H9 (cell line): ENCODE results near the gene DAZAP1. TPM values are rescaled to one million over a fixed set of nuclear protein-coding genes. Genes with fewer than 3 reads are reported as not detected.

Experiments used
- DNase-seq: peaks from one replicate; pipeline ENCODE4 v3.0.0-alpha.2; 2017
- H2AFZ ChIP-seq: one replicate; pipeline ENCODE4 v1.6.1; 2013; ENCODE audit warnings: mild to moderate bottlenecking, low read length, control low read depth, moderate library complexity
- H2AK5ac ChIP-seq: 2 replicates; pipeline ENCODE4 v1.6.1; 2013; ENCODE audit warnings: low read length, control low read depth, mixed read lengths; ENCODE audit not compliant: insufficient read length
- H2BK120ac ChIP-seq: one replicate; pipeline ENCODE4 v1.6.1; 2013; ENCODE audit warnings: low read depth, mild to moderate bottlenecking, low read length, control low read depth, inconsistent platforms; ENCODE audit not compliant: poor library complexity, severe bottlenecking
- H2BK12ac ChIP-seq: 2 replicates; pipeline ENCODE4 v1.6.1; 2013; ENCODE audit warnings: low read length, control low read depth, mixed read lengths, low read depth; ENCODE audit not compliant: insufficient read length
- H2BK15ac ChIP-seq: 2 replicates; pipeline ENCODE4 v1.6.1; 2013; ENCODE audit warnings: low read depth, low read length, control low read depth
- H2BK20ac ChIP-seq: one replicate; pipeline ENCODE4 v1.6.1; 2013; ENCODE audit warnings: low read depth, mild to moderate bottlenecking, low read length, control low read depth, inconsistent platforms; ENCODE audit not compliant: poor library complexity, severe bottlenecking
- H2BK5ac ChIP-seq: 2 replicates; pipeline ENCODE4 v1.6.1; 2013; ENCODE audit warnings: low read length, control low read depth, mixed read lengths; ENCODE audit not compliant: insufficient read length
- H3K14ac ChIP-seq: 2 replicates; pipeline ENCODE4 v1.6.1; 2013; ENCODE audit warnings: low read length, control low read depth; ENCODE audit not compliant: insufficient read depth
- H3K18ac ChIP-seq: 2 replicates; pipeline ENCODE4 v1.6.1; 2013; ENCODE audit warnings: low read depth, mild to moderate bottlenecking, mixed read lengths, low read length, control low read depth; ENCODE audit not compliant: insufficient read length
- H3K23ac ChIP-seq: 2 replicates; pipeline ENCODE4 v1.6.1; 2013; ENCODE audit warnings: low read length, control low read depth, mixed read lengths, low read depth; ENCODE audit not compliant: insufficient read length
- H3K23me2 ChIP-seq: 2 replicates; pipeline ENCODE4 v1.6.1; 2013; ENCODE audit warnings: low read depth, mild to moderate bottlenecking, mixed read lengths, low read length, control low read depth; ENCODE audit not compliant: insufficient read length, poor library complexity, severe bottlenecking
- H3K27ac ChIP-seq: 2 replicates; pipeline ENCODE4 v1.5.1; 2013; ENCODE audit warnings: low read length, control low read depth, mixed read lengths, low read depth; ENCODE audit not compliant: insufficient read length
- H3K27me3 ChIP-seq: 2 replicates; pipeline ENCODE4 v1.6.1; 2013; ENCODE audit warnings: low read length, control low read depth, inconsistent platforms; ENCODE audit not compliant: insufficient read depth
- H3K4ac ChIP-seq: 2 replicates; pipeline ENCODE4 v1.6.1; 2013; ENCODE audit warnings: low read depth, mild to moderate bottlenecking, control low read depth, inconsistent platforms, low read length, moderate library complexity
- H3K4me1 ChIP-seq: 2 replicates; pipeline ENCODE4 v1.6.1; 2013; ENCODE audit warnings: low read length, control low read depth, inconsistent platforms; ENCODE audit not compliant: insufficient read depth
- H3K4me2 ChIP-seq: 2 replicates; pipeline ENCODE4 v1.6.1; 2013; ENCODE audit warnings: low read length, control low read depth, mixed read lengths; ENCODE audit not compliant: insufficient read length, insufficient read depth
- H3K56ac ChIP-seq: 2 replicates; pipeline ENCODE4 v1.6.1; 2013; ENCODE audit warnings: low read depth, mild to moderate bottlenecking, mixed read lengths, low read length, control low read depth; ENCODE audit not compliant: insufficient read length
- H3K79me1 ChIP-seq: 2 replicates; pipeline ENCODE4 v1.6.1; 2013; ENCODE audit warnings: low read depth, mild to moderate bottlenecking, moderate library complexity, low read length, control low read depth, inconsistent platforms; ENCODE audit not compliant: insufficient read depth, poor library complexity, severe bottlenecking
- H3K79me2 ChIP-seq: 2 replicates; pipeline ENCODE4 v1.6.1; 2013; ENCODE audit warnings: low read length, control low read depth, inconsistent platforms; ENCODE audit not compliant: insufficient read depth
- H3K9ac ChIP-seq: 2 replicates; pipeline ENCODE4 v1.6.1; 2013; ENCODE audit warnings: low read length, control low read depth, mixed read lengths; ENCODE audit not compliant: insufficient read length; ENCODE audit errors: extremely low read depth
- H3K9me3 ChIP-seq: one replicate; pipeline ENCODE4 v1.6.1; 2013; ENCODE audit warnings: low read depth, low read length, inconsistent platforms; ENCODE audit not compliant: control insufficient read depth
- H3T11ph ChIP-seq: one replicate; pipeline ENCODE4 v1.6.1; 2013; ENCODE audit warnings: mild to moderate bottlenecking, low read length, control low read depth, inconsistent platforms
- H4K20me1 ChIP-seq: one replicate; pipeline ENCODE4 v1.6.1; 2013; ENCODE audit not compliant: control insufficient read depth, insufficient read length, insufficient read depth
- H4K5ac ChIP-seq: 2 replicates; pipeline ENCODE4 v1.6.1; 2013; ENCODE audit warnings: low read depth, mild to moderate bottlenecking, mixed read lengths, low read length, control low read depth; ENCODE audit not compliant: insufficient read length
- H4K8ac ChIP-seq: replicated peaks from 2 replicates; pipeline ENCODE4 v1.6.1; 2013; ENCODE audit warnings: low read length, control low read depth, mixed read lengths, low read depth; ENCODE audit not compliant: insufficient read length
- H4K91ac ChIP-seq: 2 replicates; pipeline ENCODE4 v1.6.1; 2013; ENCODE audit warnings: low read depth, mild to moderate bottlenecking, moderate library complexity, mixed read lengths, low read length, control low read depth; ENCODE audit not compliant: insufficient read length
- H3K27ac Mint-ChIP-seq, 3 experiments: 2 replicates in 2 of 3; 3 replicates in 1 of 3; pipeline ENCODE4 v1.8.0; 2020 to 2021; ENCODE audit warnings: mixed read lengths in 3 of 3, mild to moderate bottlenecking in 1 of 3, moderate library complexity in 1 of 3
- H3K27me3 Mint-ChIP-seq: 2 replicates; pipeline ENCODE4 v1.8.0; 2021; ENCODE audit warnings: low read depth, mild to moderate bottlenecking, moderate library complexity, mixed read lengths
- H3K36me3 Mint-ChIP-seq, 3 experiments: 2 replicates in 2 of 3; 3 replicates in 1 of 3; pipeline ENCODE4 v1.8.0; 2020 to 2021; ENCODE audit warnings: low read depth in 3 of 3, mixed read lengths in 3 of 3; ENCODE audit not compliant: insufficient read depth in 1 of 3
- H3K4me1 Mint-ChIP-seq, 2 experiments: 2 replicates each; pipeline ENCODE4 v1.8.0; 2020; ENCODE audit warnings: mixed read lengths in 2 of 2
- H3K4me3 Mint-ChIP-seq, 2 experiments: 2 replicates in 1 of 2; 3 replicates in 1 of 2; pipeline ENCODE4 v1.8.0; 2020 to 2021; ENCODE audit warnings: mild to moderate bottlenecking in 2 of 2, mixed read lengths in 2 of 2, moderate library complexity in 1 of 2
- H3K9me3 Mint-ChIP-seq, 2 experiments: 2 replicates in 1 of 2; 3 replicates in 1 of 2; pipeline ENCODE4 v1.8.0; 2020; ENCODE audit warnings: mild to moderate bottlenecking in 2 of 2, mixed read lengths in 2 of 2, moderate library complexity in 1 of 2
- CTCF ChIP-seq: fragments of 200-600 bp; sonication (generic); conservative IDR thresholded peaks from 3 replicates; pipeline ENCODE4 v1.8.0; 2021; ENCODE audit warnings: antibody characterized with exemption, mild to moderate bottlenecking
- WGBS: extraction: QIAGEN DNeasy Blood & Tissue Kit; methylation state at CpG from one replicate; pipeline ENCODE4 v1.1.7; 2013; ENCODE audit warnings: missing lambda C conversion rate, low lambda C conversion rate, mixed read lengths; ENCODE audit not compliant: insufficient read length; ENCODE audit errors: extremely low coverage; 5-methylcytosine and 5-hydroxymethylcytosine counted together
- total RNA-seq: library from RNA; stranded (reverse); gene quantifications from 2 replicates; pipeline ENCODE4 v1.2.1, GENCODE V29; 2021

Gene DAZAP1
- total RNA-seq, 1 experiment from 2014 or later = 265 TPM

- H2BK20ac ChIP-seq = no peak overlapping the region
- Mint-ChIP-seq H3K4me3 (no peak overlapping the region; a peak in 1 of 5 replicates), H3K27me3 (peaks cover 3% of the 10 kb centered on the region), H3K27ac (no peak overlapping the region), H3K9me3 (peaks cover 3 to 5% of the 10 kb centered on the region in 2 experiments; a peak in 2 of 5 replicates), H3K36me3 (peaks cover 10 to 20% (median 11%) of the 10 kb centered on the region in 3 experiments), H3K4me1 (peaks cover 13 to 20% of the 10 kb centered on the region in 2 experiments)
- peaks cover 3% of the 10 kb centered on the region; the same call in 1 of the 2 replicates for H3K79me2 ChIP-seq
- H2AK5ac ChIP-seq = no peak overlapping the region
- no peaks in the 10 kb centered on the region for H3K27me3 ChIP-seq
- H3K4me1 ChIP-seq = no peaks in the 10 kb centered on the region
- WGBS = no CpG with 5 or more reads among the region's 12 CpGs
- no peak for TF ChIP-seq CTCF
- H3K9me3 ChIP-seq = no peaks in the 10 kb centered on the region
- no peak overlapping the region for H3K4ac ChIP-seq
- H3K56ac ChIP-seq = no peak overlapping the region
- H2AFZ ChIP-seq = no peak overlapping the region
- H3K27ac ChIP-seq = no peak overlapping the region
- no peak overlapping the region for H2BK12ac ChIP-seq
- no peaks in the 10 kb centered on the region for H4K20me1 ChIP-seq
- no peak overlapping the region for H3K18ac ChIP-seq
- DNase-seq = no peak
- H3T11ph ChIP-seq = no peak overlapping the region
- H3K14ac ChIP-seq = no peak overlapping the region; the same call in 1 of the 2 replicates
- H2BK120ac ChIP-seq = no peak overlapping the region
- no peak overlapping the region for H3K9ac ChIP-seq
- peaks cover 2% of the 10 kb centered on the region for H3K79me1 ChIP-seq
- no peak overlapping the region for H2BK15ac ChIP-seq
- H3K23me2 ChIP-seq = peaks cover 6% of the 10 kb centered on the region
- no peak overlapping the region for H4K91ac ChIP-seq
- no peak overlapping the region for H3K4me2 ChIP-seq
- H2BK5ac ChIP-seq = no peak overlapping the region
- H4K8ac ChIP-seq = no peak overlapping the region
- no peak overlapping the region for H3K23ac ChIP-seq
- H4K5ac ChIP-seq = no peak overlapping the region
These were observed 27.4 kb upstream of the DAZAP1 start for GRCh38 chr19:1379961-1380489.
